ENCODE results near the gene ATP1B3. TPM values are rescaled to one million over a fixed set of nuclear protein-coding genes. Genes with fewer than 3 reads are reported as not detected.

Gene ATP1B3
- total RNA-seq, 2 donors from 2014 or later: 13.2 to 28.0 TPM

GRCh38 chr3:141894524-141895176 lies 18.2 kb downstream of the ATP1B3 start:
- no peaks in the 10 kb centered on the region for H3K4me1 ChIP-seq
- intact Hi-C loops (cut with DNase I): no loop called here
- 73 to 91% methylated on average over 5 of the region's 5 CpGs for WGBS, 2 donors
- H3K27me3 ChIP-seq: no peaks in the 10 kb centered on the region
- no peak overlapping the region for H3K27ac ChIP-seq
- TF ChIP-seq CTCF (IDR thresholded peaks at IDR 0.05) (no peak), POLR2A (IDR thresholded peaks at IDR 0.05) (no peak)
- no peak for ATAC-seq
- no peak for DNase-seq
- H3K36me3 ChIP-seq (replicated peaks in 1 of 2; ENCODE audit: insufficient read depth in 1 of 2, low read depth in 2 of 2): no peaks in the 10 kb centered on the region
- H3K9me3 ChIP-seq: no peaks in the 10 kb centered on the region
- H3K4me3 ChIP-seq: no peak overlapping the region

- Histone ChIP-seq H3K36me3 (replicated peaks in 1 of 2; ENCODE audit: insufficient read depth in 1 of 2, low read depth in 2 of 2) (no peaks in the 10 kb centered on the region), H3K9me3 (no peaks in the 10 kb centered on the region), H3K4me3 (no peak overlapping the region), H3K27ac (no peak overlapping the region), H3K27me3 (no peaks in the 10 kb centered on the region), H3K4me1 (no peaks in the 10 kb centered on the region)
- intact Hi-C loops (cut with DNase I): no loop called here
- no peak for DNase-seq
- no peak for TF ChIP-seq POLR2A (IDR thresholded peaks at IDR 0.05)
- no peak for TF ChIP-seq CTCF (IDR thresholded peaks at IDR 0.05)
- 95 to 96% methylated on average over 3 of the region's 3 CpGs for WGBS, 2 donors
- ATAC-seq: no peak
Measured at GRCh38 chr3:141895731-141896130, 19.3 kb downstream of the ATP1B3 start.

GRCh38 chr3:141898908-141899307 lies 22.5 kb downstream of the ATP1B3 start:
- H3K36me3 ChIP-seq (replicated peaks in 1 of 2; ENCODE audit: insufficient read depth in 1 of 2, low read depth in 2 of 2): no peaks in the 10 kb centered on the region
- no peak overlapping the region for H3K4me3 ChIP-seq
- H3K4me1 ChIP-seq: no peaks in the 10 kb centered on the region
- intact Hi-C loops (cut with DNase I): no loop called here
- ATAC-seq (no peak), DNase-seq (no peak)
- H3K9me3 ChIP-seq: no peaks in the 10 kb centered on the region
- H3K27me3 ChIP-seq: no peaks in the 10 kb centered on the region
- 91 to 96% methylated on average over 1 of the region's 1 CpG for WGBS, 2 donors
- no peak for TF ChIP-seq CTCF (IDR thresholded peaks at IDR 0.05)
- H3K27ac ChIP-seq: no peak overlapping the region

GRCh38 chr3:141900343-141900742 lies 23.9 kb downstream of the ATP1B3 start:
- H3K4me1 ChIP-seq: no peaks in the 10 kb centered on the region
- intact Hi-C loops (cut with DNase I): no loop called here
- H3K9me3 ChIP-seq: no peaks in the 10 kb centered on the region
- 93 to 95% methylated on average over 3 of the region's 3 CpGs for WGBS, 2 donors
- ATAC-seq (no peak), DNase-seq (no peak)
- no peaks in the 10 kb centered on the region for H3K27me3 ChIP-seq
- TF ChIP-seq CTCF (IDR thresholded peaks at IDR 0.05) (no peak), POLR2A (IDR thresholded peaks at IDR 0.05) (no peak)
- no peak overlapping the region for H3K4me3 ChIP-seq
- H3K27ac ChIP-seq: no peak overlapping the region
- no peaks in the 10 kb centered on the region for H3K36me3 ChIP-seq (replicated peaks in 1 of 2; ENCODE audit: insufficient read depth in 1 of 2, low read depth in 2 of 2)

- ATAC-seq (no peak), DNase-seq (no peak)
- H3K4me3 ChIP-seq: no peak overlapping the region
- intact Hi-C loops (cut with DNase I): no loop called here
- H3K9me3 ChIP-seq: no peaks in the 10 kb centered on the region
- H3K4me1 ChIP-seq: no peaks in the 10 kb centered on the region
- no peak overlapping the region for H3K27ac ChIP-seq
- 69 to 85% methylated on average over 2 of the region's 2 CpGs for WGBS, 2 donors
- H3K27me3 ChIP-seq: no peaks in the 10 kb centered on the region
- TF ChIP-seq POLR2A (IDR thresholded peaks at IDR 0.05): no peak
- TF ChIP-seq CTCF (IDR thresholded peaks at IDR 0.05): no peak
- no peaks in the 10 kb centered on the region for H3K36me3 ChIP-seq (replicated peaks in 1 of 2; ENCODE audit: insufficient read depth in 1 of 2, low read depth in 2 of 2)
Measured at GRCh38 chr3:141901914-141902313, 25.5 kb downstream of the ATP1B3 start.
